Stimulated activated CD8-positive, alpha-beta memory T cell treated with anti-CD3 and anti-CD28 coated beads, Interleukin-4, amount 100 ng/mL, for 4 hours (primary cell): ENCODE results near the gene WDR18.

Experiments
- DNase-seq, 2 donors: peaks; one replicate each; pipeline ENCODE4 v3.0.0-alpha.2; 2020; ENCODE audit warnings: low read depth in 2 of 2, low spot score in 1 of 2

The WDR18 gene, protein sequence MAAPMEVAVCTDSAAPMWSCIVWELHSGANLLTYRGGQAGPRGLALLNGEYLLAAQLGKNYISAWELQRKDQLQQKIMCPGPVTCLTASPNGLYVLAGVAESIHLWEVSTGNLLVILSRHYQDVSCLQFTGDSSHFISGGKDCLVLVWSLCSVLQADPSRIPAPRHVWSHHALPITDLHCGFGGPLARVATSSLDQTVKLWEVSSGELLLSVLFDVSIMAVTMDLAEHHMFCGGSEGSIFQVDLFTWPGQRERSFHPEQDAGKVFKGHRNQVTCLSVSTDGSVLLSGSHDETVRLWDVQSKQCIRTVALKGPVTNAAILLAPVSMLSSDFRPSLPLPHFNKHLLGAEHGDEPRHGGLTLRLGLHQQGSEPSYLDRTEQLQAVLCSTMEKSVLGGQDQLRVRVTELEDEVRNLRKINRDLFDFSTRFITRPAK

DNA sequence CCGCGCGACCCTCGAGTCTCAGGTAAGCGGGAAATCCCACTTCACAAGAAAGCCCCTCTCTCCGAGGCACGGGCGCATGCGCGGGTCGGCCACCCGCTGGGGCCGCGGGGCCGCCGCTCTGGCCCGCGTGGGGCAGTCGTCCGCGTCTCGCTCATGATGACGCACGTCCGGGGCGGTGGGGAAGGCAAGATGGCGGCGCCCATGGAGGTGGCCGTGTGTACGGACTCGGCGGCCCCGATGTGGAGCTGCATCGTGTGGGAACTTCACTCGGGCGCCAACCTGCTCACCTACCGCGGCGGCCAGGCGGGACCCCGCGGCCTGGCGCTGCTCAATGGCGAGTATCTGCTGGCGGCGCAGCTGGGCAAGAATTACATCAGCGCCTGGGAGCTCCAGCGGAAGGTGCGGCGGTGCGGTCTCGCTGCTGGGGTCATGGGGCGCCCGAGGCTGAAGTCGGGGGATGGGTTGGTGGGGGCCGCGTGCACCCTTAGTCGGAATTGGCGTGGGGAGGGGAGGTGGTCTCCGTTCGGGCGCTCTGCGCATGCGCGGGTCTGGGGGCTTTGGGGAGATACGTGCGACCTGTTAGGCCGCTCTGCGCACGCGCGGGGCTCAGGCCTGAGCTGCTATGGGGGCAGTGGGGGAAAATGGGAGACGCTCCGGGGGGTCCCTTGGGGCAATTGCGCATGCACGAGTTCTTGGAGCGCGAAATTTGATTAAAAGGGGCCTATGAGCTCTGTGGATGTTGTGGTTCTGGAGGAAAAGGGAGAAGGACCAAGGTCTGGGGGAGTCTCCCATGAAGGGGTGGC, at the start of gene WDR18:
TSS of gene WDR18 (plus strand) at position 181 of the 803 bp plus-strand sequence. CDS start at position 190, 9 bp downstream.
- DNase-seq = peak; percentile 72 to 83

DNA sequence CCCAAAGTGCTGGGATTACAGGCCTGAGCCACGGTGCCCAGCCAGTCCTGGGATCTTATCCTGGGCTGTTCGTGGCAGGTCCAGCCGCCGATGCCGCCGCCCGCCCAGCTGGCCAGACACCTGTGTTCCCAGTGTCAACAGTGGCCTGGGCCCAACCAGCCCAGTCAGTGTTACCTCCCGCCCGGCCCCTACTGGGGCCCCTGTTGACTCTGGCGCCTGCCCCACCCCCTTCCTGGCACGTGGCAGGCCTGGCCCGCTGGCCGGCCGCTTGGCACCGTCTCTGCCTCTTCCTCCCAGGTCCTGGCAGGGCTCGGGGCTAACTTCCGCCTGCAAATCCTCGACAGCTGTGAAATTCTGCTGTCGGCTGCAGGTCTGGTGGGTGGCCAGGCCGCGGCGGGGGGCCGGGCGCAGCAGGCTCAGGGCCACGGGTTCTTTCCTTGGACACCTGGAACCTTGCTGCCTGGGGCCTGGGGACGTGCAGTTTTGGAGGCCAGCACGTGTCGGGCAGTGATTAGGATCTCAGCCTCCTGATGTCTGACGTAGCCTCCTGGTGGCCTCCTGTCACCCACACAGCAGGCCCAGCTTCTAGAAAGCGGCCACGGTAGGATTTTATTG, 49.2 kb upstream of the WDR18 start:
- no peak for DNase-seq

DNA sequence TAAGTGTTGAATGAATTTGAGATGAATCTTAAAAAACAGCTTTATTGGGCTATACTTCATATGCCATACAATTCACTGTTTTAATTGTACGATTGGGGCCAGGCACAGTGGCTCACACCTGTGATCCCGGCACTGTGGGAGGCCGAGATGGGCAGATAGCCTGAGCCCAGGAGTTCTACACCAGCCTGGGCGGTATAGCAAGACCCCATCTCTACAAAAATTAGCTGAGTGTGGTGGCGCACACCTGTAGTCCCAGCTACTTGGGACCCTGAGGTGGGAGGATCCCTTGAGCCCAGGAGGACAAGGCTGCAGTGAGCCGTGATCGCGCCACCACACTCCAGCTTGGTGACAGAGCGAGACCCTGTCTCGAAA, 48.0 kb upstream of the WDR18 start:
- DNase-seq = no peak

DNA sequence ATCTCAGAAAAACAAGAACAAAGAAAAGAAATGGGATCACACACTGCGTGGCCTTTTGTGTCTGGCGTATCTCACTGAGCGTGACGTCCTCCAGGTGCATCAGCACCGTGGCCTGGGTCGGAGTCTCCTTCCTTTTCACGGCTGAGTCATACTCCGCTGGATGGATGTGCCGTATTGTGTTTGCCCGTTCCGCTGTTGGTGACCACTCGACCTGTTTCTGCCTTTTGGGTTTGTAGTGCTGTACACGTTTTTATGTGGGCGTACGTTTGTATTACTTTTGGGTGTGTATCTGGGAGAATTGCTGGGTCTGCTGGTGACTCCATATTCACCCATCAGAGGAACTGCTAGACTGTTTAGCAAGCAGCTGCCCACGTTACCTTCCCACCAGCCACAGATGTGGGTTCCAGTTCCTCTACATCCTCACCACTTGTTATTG, 46.9 kb upstream of the WDR18 start:
- DNase-seq = peak in 1 of 2 donors; percentile 52

DNA sequence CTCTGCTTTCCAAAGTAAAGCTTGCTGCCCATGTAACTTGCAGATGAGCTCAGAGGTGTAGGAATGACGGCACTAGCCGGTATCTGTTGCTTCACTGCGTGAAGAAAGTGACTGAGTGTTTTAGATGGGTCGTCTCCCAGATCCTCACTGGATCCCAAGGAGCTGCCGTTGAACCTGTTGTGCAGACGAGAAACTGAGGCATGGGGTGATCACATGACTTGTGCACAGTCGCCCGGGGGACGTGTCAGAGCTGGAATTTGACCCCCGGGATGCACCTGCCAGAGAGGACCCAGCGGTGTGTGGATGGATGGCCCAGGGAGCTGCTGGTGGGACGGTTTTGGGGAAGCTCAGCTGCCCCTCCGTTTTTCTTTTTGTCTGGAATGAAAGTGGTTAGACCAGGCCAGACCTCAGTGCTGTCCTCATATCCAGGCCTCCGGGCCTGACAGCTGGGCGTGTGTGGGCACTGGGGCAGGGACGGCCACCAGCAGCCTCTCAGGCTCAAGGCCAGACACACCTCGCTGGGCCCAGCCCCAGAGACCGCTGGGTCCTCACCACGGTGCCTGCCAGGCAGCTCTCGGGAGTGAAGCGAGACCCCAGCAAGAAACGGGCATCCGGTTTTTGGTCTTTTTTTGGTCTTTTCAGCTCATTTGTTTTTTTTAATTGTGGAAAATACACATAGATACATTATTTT, 45.8 kb upstream of the WDR18 start:
- DNase-seq = no peak

DNA sequence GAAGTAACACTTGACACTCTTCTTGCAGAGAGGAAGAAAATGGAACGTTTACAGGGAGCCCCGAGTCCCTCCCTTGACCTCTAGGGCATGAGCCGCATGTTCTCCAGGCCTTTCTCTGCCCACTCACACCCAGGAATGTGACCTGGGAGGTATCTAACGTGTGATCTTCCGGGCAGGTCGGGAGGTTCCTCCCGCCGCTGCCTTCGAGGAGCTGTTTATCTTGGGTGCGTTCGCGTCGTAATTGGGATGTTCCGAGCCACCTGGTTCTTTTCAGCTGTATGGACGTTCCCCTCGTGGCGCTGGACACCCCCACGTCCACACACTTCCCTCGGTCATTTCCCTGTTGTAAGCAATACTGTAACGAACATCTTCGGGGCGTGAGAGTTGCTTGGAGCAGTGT, 44.7 kb upstream of the WDR18 start:
- DNase-seq = no peak

DNA sequence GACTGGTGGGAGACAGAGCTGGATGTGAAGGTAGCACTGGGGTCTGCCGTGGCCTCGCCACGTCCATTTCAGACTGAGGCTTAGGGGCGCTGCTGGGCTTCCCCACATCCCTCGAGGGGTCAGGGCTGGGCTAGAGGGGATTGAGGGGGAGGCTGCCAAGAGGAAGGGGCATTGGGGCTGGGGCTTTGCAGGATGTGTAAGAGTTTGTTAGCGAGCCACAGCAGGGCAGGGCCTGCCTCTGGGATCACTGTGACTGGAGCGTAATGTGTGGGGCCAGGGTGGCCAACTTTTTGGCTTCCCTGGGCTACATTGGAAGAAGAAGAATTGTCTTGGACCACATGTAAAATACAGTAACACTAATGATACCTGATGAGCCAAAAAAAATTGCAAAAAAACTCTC, 44.2 kb upstream of the WDR18 start:
- no peak for DNase-seq

DNA sequence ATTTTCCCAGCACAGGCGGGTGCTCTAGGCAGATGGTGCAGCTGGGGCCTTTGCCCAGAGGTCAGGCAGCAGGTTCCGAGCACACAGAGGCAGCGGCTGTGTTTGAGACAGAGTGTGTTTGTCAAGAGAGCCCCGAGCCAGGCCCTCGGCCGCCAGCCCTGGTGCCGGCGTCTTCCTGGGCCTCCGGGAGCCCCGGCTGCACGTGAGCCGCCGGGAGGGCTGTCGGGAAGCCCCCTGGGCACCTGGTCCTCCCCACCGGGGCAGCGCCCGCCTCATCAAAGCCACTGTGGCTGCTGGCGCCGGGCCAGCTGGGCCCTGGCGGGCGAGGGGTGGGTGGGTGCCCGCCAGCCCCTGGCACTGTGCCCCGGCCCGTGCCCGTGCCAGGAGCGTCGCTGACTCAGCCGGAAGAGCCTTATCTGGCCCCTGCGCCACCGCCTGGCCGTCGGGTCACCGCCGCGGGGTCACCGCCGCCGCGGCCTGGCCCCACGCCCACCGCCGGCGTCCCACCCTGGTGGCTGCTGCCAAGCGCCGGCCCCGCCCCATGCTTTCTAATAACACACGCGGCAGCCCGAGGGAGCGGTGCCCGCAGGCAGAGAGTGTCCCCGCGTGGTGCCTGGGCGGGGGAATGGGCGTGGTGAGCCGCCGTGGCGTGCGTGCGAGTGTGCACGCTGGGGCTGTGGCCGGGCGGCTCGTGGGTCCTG, 43.4 kb upstream of the WDR18 start:
- DNase-seq = peak; percentile 29 to 38

DNA sequence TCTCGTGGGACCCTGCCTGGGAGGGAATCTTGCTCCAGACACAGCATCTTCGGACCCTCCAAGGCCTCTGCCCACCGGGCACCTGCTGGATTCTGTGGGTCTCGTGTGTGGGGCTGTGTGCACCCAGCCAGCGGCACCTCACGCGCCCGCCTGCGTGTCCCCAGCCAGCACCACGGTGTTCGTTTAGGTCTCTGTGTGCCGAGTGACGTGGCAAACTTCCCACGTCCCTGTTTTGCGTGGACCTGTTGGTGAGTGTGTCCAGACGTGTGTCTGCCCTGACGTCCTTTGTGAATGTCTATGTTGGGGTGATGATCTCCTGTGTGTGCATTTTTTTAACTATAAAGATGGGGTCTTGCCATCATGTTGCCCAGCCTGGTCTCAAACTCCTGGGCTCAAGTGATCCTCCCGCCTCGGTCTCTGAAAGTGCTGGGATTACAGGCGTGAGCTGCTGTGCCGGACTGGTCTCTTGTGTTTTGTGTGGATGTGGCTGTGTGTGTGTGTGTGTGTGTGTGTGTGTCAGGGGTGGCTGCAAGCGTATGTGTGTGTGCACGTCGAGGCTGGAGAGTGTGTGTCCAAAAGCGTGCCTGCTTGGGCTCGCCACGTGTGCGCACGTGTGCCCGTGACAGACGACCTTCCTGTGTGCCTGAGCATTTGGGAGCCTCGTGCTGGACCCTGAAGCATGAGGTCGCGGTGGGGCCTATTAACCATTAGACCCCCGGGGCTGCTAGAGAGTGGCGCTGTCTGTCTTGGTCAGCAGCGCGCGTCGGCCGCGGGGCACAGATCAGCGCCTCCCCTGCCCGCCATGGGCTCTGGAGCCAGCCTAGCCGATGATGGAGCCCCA, 42.6 kb upstream of the WDR18 start:
- DNase-seq = no peak

DNA sequence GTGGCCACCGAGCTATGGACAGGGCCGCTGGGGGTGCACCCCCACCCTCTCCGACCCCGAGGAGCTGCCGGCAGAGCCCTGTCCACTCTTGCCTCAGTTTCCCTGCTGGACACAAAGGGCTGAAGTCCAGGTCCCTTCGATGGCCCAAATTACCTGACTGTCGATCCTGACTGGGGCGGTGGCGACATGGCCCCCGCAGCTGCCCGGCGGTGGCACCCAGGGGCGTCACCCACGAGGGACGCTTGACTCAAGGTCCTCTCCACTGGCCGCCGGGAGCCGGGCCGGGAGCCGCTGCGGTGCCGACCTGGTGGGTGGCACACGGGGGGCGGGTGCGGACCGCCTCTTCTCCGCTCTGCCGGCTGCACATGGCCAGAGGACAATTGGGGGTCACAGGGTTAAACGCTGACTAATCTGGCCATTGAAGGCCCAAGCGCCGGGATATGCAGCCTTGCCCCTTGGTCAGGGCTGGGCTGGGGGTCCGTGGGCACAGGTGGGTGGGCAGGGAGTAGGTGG, 42.0 kb upstream of the WDR18 start:
- DNase-seq = no peak

DNA sequence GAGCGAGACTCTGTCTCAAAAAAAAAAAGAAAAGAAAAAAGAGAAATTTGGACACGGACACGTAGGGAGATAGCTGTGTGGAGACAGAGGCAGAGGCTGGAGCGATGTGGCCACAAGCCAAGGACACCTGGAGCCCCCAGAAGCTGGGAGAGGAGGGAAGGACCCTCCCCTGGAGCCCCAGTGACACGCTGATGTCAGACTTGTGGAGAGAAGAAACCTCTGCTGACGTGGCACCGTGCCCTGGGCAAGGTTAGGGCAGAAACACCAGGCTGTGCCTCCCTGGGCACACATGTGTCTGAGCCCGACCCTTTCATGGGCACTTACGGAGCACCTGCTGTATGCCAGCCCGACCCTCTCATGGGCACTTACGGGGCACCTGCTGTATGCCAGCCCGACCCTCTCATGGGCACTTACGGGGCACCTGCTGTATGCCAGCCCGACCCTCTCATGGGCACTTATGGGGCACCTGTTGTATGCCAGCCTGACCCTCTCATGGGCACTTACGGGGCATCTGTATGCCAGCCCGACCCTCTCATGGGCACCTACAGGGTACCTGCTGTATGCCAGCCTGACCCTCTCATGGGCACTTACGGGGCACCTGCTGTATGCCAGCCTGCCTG, 40.5 kb upstream of the WDR18 start:
- DNase-seq = no peak

DNA sequence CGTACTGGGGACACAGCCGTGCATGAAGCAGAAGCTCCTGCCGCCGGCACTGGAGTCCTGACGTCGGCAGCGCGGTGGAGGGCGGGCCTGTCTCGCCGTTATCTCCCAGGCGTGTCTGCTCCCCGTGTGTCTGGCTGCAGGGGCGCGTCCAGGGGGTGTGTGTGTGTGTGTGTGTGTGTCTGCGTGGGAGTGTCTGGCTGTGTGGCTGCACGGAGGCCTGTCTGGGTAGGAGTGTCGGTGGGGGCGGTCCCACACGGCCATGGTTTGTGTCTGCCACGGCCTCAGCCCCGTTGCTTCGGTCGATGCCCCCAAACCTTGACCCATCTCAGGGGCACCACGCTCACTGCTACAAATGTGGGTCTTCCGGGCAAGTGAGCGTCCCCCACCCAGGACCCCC, 40.0 kb upstream of the WDR18 start:
- no peak for DNase-seq

DNA sequence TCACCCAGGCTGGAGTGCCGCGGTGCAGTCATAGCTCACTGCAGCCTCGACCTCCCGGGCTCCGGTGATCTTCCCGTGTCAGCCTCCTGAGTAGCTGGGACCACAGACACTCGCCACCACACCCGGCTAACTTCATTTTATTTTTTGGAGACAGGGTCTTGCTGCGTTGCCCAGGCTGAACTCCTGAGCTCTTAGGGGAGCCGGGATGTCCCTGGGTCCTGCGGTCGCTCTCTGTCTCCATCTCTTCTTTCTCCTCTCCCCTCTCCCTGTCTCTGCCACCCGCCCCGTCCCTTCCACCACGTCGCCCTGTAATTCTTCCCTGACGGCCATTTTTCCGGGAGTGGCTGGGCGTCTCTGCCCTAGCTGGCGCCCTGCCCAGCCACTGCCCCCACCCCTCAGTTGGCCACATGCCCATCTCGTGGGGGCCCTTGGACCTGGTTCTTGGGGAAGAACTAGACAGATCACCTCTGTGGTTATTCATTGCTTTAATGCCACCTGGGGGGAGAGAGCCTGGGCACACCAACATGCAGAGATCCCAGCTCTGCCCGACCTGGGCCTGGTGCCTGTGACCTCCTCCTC, 39.4 kb upstream of the WDR18 start:
- no peak for DNase-seq

DNA sequence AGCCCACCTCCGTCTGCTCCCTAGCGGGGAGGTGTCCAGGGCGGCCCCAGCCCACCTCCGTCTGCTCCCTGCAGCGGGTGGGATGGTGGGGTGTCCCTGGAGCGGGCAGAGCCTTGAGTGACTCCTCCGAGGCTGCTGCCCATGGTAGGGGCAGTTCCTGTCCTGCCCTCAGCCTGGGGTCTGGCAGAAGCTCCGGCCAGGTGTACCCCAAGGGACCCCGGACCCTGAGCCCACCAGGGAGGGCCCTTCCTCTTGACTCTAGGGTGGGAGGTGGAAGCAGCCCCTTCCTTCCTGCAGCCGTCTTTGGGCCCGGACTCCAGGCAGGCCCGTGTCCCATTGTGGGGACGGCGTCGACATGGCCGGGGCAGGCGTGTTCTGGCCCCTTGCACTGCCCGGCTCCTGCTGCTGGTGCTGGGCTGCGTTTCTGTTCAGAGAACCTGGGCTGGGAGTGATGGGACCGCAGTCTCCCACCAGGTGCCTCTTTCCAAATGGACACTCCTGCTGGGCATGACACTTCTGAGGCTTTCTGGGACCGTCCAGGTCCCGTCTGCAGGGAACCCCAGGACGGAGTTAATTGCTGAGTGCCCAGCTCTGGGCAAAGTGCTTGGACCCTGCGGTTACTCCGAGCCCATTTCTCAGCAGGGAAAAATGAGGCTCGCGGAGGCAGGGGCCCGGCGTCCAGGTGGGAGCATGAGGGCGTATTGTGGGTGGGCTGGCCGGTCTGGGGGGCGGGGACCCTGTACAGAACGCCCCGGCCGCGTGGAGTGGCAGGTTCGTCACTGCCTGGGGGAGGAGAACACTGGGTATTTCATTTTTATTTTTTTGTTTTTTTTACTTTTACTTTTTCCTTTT, 38.5 kb upstream of the WDR18 start:
- no peak for DNase-seq

DNA sequence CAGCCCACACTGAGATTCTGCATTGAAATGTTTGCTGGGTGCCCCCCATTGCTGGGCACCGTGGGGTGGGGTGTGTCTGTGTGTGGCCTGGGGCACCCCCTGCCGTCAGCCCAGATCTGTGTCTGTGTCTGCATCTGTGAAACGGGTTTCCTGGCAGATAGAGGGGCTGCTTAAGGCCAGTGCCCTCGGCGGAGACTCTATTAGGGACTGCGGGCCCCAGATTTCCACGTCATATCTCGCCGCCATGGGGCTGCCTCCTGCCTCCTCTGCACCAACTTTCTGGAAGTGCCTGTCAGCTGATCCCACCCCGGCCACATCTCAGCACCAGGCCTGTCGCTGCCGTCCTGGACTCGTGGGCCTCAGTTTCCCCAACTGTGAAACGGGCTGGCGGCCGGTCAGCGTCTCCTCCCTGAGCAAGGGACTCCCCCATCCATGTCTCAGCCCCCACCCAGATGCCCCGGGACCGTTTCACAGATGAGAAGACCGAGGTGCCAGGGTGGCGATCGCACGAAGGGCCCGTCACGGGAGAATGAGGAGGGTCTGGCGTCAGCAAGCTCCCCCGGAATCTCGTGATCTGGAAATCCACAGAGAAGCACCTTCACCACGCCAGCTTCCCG, 36.9 kb upstream of the WDR18 start:
- no peak for DNase-seq

DNA sequence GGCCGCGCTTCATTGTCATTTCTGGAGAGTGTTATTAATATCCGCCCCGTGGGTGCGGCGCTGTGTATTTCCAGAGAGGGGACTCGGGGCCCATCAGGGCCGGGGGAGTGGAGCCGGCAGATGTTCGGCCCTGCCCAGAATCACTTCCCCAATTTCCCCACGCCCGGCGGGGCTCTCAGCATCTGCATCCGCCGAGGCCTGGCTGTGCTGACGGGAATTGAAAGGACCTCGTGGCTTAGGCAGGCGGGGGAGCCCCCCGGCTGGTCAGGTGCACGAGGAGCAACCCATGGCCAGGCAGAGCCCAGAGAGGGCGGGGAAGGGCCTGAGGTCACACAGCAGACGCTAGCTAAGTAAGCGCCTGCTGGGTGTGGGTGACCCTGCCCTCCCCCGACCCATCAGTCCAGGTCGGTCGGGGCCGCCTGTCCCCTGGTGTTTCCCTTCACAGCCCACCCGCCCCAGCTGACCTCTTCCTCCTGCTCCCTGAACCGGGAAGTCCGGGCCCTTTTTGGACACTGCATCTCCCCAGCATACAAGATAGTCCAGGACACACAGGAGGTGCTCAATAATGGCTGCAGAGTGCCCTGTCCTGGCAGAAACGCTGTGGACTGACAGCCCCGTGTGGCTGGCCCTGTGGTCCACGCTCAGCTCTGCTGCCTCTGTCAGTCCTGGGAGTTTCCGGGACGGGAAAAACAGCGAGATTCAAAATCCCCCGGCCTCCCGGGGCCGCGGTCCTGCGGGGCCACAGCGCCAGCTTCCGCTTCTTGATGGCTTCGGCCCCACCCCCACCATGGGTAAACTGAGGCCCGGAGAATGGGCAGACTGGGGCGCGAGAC, 36.2 kb upstream of the WDR18 start:
- no peak for DNase-seq
